HFFc6 (cell line): ENCODE results near the gene PDE4D. TPM values are rescaled to one million over a fixed set of nuclear protein-coding genes. Genes with fewer than 3 reads are reported as not detected.

Experiments used
- DNase-seq: peaks from one replicate; pipeline ENCODE4 v3.0.0-alpha.2; 2018
- H3K27ac Mint-ChIP-seq: 2 replicates; pipeline ENCODE4 v1.8.0; 2020; ENCODE audit warnings: mild to moderate bottlenecking, mixed read lengths
- H3K27me3 Mint-ChIP-seq: 2 replicates; pipeline ENCODE4 v1.8.0; 2021; ENCODE audit warnings: mild to moderate bottlenecking, moderate library complexity, mixed read lengths; ENCODE audit not compliant: insufficient read depth
- H3K36me3 Mint-ChIP-seq: 2 replicates; pipeline ENCODE4 v1.8.0; 2021; ENCODE audit warnings: low read depth, mixed read lengths
- H3K4me1 Mint-ChIP-seq: 2 replicates; pipeline ENCODE4 v1.8.0; 2020; ENCODE audit warnings: low read depth, mixed read lengths
- H3K4me3 Mint-ChIP-seq: 2 replicates; pipeline ENCODE4 v1.8.0; 2020; ENCODE audit warnings: mild to moderate bottlenecking, moderate library complexity, mixed read lengths
- H3K9me3 Mint-ChIP-seq: 2 replicates; pipeline ENCODE4 v1.8.0; 2020; ENCODE audit warnings: mild to moderate bottlenecking, mixed read lengths
- total RNA-seq, 6 experiments: library from RNA; stranded (reverse); fragmentation: NEBNext Ultra II Directional; extraction: Animal tissue kit (Norgen Biotek cat#: 25700); gene quantifications; 2 replicates in 1 of 6; 3 replicates in 5 of 6; pipeline ENCODE4 v1.2.3, GENCODE V29; 2021
- TF ChIP-seq, protein P1 (sequence below): fragments of 200-600 bp; sonication (generic); IDR thresholded peaks from 2 replicates; pipeline ENCODE4 v1.5.0; 2021; ENCODE audit warnings: antibody characterized with exemption, mild to moderate bottlenecking

Gene PDE4D
- total RNA-seq, 6 experiments from 2014 or later, result 1.8 to 7.3 (median 6.2) TPM

DNA sequence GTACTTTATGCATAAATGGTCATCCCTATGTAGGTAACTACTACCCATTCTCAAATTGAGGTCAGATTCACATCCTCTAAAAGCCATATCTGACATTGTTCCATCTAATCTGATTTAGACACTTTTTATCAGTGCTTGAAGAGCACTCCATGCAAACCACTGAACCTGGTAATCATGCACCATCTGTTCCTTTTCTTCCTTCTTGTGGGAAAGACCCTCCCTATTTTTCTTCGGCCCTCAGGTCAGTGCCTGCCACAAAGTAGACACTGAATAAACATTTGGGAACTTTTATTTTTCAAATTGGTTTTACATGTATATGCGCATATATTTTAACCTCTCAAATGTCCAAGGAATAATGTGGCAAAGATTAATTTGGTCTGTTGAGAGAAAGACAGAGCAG is 26.0 kb upstream of the PDE4D start:
- TF ChIP-seq, protein P1, sequence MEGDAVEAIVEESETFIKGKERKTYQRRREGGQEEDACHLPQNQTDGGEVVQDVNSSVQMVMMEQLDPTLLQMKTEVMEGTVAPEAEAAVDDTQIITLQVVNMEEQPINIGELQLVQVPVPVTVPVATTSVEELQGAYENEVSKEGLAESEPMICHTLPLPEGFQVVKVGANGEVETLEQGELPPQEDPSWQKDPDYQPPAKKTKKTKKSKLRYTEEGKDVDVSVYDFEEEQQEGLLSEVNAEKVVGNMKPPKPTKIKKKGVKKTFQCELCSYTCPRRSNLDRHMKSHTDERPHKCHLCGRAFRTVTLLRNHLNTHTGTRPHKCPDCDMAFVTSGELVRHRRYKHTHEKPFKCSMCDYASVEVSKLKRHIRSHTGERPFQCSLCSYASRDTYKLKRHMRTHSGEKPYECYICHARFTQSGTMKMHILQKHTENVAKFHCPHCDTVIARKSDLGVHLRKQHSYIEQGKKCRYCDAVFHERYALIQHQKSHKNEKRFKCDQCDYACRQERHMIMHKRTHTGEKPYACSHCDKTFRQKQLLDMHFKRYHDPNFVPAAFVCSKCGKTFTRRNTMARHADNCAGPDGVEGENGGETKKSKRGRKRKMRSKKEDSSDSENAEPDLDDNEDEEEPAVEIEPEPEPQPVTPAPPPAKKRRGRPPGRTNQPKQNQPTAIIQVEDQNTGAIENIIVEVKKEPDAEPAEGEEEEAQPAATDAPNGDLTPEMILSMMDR, result no peak
- no peak overlapping the region for H3K27ac Mint-ChIP-seq
- DNase-seq, result no peak
- no peaks in the 10 kb centered on the region for H3K36me3 Mint-ChIP-seq
- no peak overlapping the region for H3K4me3 Mint-ChIP-seq
- H3K4me1 Mint-ChIP-seq, result no peaks in the 10 kb centered on the region
- no peaks in the 10 kb centered on the region; the same call in none of the 2 replicates for H3K27me3 Mint-ChIP-seq
- no peaks in the 10 kb centered on the region; the same call in 1 of the 2 replicates for H3K9me3 Mint-ChIP-seq

DNA sequence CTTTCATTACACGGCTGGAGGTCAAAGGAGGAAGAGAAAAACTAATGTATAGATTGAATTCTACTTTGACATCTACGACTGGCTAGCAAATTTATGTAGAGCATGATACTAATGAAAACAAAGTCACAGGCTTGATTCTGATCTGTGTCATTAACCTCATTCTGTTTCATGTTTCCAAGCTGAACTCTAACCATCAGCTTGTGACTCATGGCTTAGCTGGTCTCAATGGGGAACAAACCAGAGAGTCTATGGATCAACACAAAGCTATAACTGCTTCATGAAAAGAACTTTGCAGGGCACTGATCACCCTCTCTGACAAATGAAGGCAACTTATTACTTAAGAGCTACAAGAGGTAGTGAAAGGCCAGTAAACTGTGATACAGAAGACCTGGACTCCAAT is 23.6 kb upstream of the PDE4D start:
- TF ChIP-seq, protein P1, result no peak
- Mint-ChIP-seq H3K4me3 (no peak overlapping the region), H3K9me3 (no peaks in the 10 kb centered on the region), H3K27ac (no peak overlapping the region), H3K36me3 (no peaks in the 10 kb centered on the region), H3K4me1 (no peaks in the 10 kb centered on the region), H3K27me3 (peaks cover 1% of the 10 kb centered on the region; the same call in 1 of the 2 replicates)
- DNase-seq, result no peak

DNA sequence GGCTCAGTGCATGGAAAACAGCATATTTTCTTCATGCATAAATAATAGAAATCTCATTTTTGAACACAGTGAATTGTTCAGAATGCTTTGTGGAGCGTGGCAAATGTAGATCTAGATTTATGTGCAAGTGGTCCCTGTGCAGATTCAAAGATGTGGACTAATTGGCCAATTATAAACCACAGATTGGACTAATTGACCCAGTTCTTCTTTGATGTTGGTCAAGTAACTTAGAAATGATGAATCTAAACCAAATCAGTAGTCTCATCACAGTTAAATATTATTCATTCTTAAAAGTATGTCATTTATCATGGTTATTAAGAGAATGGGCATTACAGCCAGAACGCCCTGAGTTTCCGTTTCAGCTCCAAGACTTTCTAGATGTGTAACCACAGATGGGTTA is 11.7 kb upstream of the PDE4D start:
- peaks cover 15% of the 10 kb centered on the region; the same call in 1 of the 2 replicates for H3K27me3 Mint-ChIP-seq
- no peak for DNase-seq
- H3K27ac Mint-ChIP-seq, result no peak overlapping the region
- no peaks in the 10 kb centered on the region for H3K36me3 Mint-ChIP-seq
- TF ChIP-seq, protein P1, result no peak
- no peak overlapping the region for H3K4me3 Mint-ChIP-seq
- no peaks in the 10 kb centered on the region for H3K9me3 Mint-ChIP-seq
- H3K4me1 Mint-ChIP-seq, result no peaks in the 10 kb centered on the region

DNA sequence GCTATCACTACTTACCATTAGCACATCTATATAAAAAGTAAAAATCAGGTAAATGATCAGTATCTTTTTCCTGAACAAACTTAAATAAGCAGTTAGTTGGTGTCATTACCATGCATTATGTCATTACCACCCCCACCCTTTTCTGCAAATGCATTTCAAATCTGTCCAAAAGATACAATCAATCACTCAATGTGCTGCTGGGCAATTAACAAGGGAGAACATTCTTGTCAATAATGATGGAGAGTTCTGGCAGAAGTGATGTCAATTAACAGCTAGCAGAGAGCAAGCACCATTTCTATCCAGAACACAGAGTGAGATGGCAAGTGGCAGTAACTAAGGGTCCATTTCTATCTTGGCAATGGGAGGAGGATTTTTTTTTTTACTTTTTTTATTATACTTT is 3.5 kb upstream of the PDE4D start:
- Mint-ChIP-seq H3K9me3 (no peaks in the 10 kb centered on the region), H3K27me3 (peaks cover 20% of the 10 kb centered on the region), H3K36me3 (no peaks in the 10 kb centered on the region), H3K4me3 (no peak overlapping the region), H3K4me1 (peaks cover 5% of the 10 kb centered on the region; the same call in 1 of the 2 replicates), H3K27ac (no peak overlapping the region)
- DNase-seq, result no peak
- TF ChIP-seq, protein P1, result no peak

DNA sequence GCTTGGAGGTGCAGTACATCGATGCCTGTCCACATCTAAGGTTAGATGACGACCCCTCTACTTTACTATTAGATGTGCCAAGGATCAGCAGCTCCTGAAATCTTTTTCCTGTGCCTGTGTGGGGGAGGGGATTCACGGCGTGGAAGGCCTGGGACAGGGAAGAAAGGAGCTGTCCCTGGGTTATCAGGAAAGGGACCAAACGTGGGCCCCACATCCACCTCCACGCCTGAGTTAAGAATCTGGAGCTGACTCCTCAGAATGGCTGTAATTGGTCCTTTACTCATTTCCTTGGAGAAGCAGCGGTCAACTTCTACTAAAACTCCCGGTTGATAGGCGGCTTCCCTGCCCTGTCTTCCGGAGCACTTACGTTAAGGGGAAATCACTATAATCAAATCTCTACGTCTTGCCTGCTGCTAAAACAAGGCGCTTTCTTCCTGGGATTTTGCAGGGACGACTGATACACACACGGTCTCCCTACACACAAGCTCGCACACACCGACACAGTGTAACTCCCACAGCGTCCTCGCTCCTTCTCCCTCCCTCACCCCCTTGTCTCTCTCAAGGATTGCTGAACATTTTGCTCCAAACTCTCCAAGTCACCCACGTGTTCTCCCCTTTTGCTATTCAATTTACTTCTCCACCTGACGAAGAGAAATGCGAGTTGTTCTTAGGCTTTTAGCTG is 1.4 kb downstream of the PDE4D start:
- H3K4me1 Mint-ChIP-seq, result peaks cover 5% of the 10 kb centered on the region; the same call in 1 of the 2 replicates
- no peak overlapping the region for H3K27ac Mint-ChIP-seq
- TF ChIP-seq, protein P1, result no peak
- peaks cover 28% of the 10 kb centered on the region for H3K27me3 Mint-ChIP-seq
- no peaks in the 10 kb centered on the region for H3K9me3 Mint-ChIP-seq
- no peaks in the 10 kb centered on the region for H3K36me3 Mint-ChIP-seq
- no peak for DNase-seq
- H3K4me3 Mint-ChIP-seq, result no peak overlapping the region
